Activated T-cell treated with anti-CD3 and anti-CD28 coated beads, Interleukin-2, amount 50 U/mL, for 24 hours (primary cell): Measurements from ENCODE around the gene ZNF549.

Source experiments
- DNase-seq: peaks from one replicate; pipeline ENCODE4 v3.0.0-alpha.2; 2020
- H3K27ac Mint-ChIP-seq: 2 replicates; pipeline ENCODE4 v1.8.0; 2020; ENCODE audit warnings: mild to moderate bottlenecking, mixed read lengths
- H3K27me3 Mint-ChIP-seq: 2 replicates; pipeline ENCODE4 v1.8.0; 2020; ENCODE audit warnings: mixed read lengths
- H3K36me3 Mint-ChIP-seq: 2 replicates; pipeline ENCODE4 v1.8.0; 2020; ENCODE audit warnings: low read depth, mixed read lengths
- H3K4me1 Mint-ChIP-seq: 2 replicates; pipeline ENCODE4 v1.8.0; 2020; ENCODE audit warnings: low read depth, mixed read lengths
- H3K4me3 Mint-ChIP-seq: 2 replicates; pipeline ENCODE4 v1.8.0; 2020; ENCODE audit warnings: mild to moderate bottlenecking, moderate library complexity, mixed read lengths
- H3K9me3 Mint-ChIP-seq: 2 replicates; pipeline ENCODE4 v1.8.0; 2020; ENCODE audit warnings: mixed read lengths

Gene ZNF549

DNA sequence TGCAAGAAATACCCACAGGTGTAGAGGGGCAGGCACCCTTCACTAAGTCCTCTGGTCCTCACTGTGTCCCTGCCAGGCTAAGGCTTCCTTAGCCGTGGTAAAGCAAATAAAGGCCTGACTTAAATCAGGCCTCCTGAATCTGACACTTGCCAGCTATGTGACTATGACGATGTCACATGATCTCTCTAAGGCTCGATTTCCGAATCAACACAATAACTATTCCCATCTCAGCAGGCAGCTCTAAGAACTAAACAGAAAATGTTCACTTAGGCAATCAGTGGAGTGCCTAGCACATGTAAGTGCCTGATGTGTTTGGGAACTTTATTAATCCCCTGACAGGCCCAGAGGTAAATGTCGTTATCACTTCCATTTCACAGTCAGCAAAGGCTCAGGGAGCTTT is 30.5 kb downstream of the ZNF549 start:
- H3K9me3 Mint-ChIP-seq = peaks cover 66% of the 10 kb centered on the region
- peaks cover 5% of the 10 kb centered on the region for H3K27me3 Mint-ChIP-seq
- no peak overlapping the region for H3K27ac Mint-ChIP-seq
- H3K4me3 Mint-ChIP-seq = peak overlapping the region; percentile 97
- peaks cover 92% of the 10 kb centered on the region for H3K36me3 Mint-ChIP-seq
- H3K4me1 Mint-ChIP-seq = peaks cover 33% of the 10 kb centered on the region
- DNase-seq = no peak

DNA sequence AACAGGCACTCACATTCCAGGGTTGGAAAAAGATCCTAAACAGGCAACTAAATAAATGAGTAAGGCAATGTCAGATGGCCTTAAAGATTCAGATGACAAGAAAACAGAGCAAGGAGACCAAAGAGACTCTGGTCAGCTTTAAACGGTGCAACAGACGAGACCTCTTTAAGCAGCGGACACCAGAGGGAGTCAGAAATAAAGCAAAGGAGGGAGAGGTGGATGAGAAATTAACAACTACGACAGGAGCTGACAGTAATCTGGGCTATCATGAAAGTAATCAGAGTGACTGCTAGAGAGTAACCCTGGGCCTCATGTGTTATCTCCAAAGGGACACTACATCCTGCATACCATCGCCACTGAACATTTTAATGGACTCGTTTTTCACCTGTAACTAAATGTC is 31.4 kb downstream of the ZNF549 start:
- peaks cover 66% of the 10 kb centered on the region for H3K9me3 Mint-ChIP-seq
- H3K36me3 Mint-ChIP-seq = peaks cover 84% of the 10 kb centered on the region
- DNase-seq = no peak

DNA sequence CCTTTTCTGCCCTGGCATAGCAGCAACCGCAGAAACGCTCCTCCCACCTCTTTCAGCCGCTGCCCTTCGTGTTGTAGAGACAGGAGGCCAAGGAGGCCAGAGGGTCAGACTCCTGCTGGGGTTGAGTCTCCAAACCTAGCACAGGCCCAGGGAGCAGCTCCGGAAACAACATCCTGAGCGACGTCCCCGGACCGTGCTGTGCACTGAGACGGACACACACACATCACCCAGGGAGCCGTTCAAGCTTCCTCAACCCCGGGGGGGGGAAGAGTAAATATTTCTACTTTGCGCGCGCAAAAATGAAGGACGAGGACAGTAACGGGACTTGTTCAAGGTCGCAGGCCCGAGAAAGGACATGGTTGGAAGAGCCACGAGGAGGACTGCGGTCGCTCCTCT is 31.9 kb downstream of the ZNF549 start:
- Mint-ChIP-seq H3K27me3 (peaks cover 5% of the 10 kb centered on the region), H3K4me3 (peak overlapping the region; percentile 97), H3K9me3 (peaks cover 64% of the 10 kb centered on the region), H3K27ac (peak overlapping the region; percentile 93), H3K36me3 (peaks cover 82% of the 10 kb centered on the region), H3K4me1 (peaks cover 33% of the 10 kb centered on the region)
- DNase-seq = peak; percentile 47

More for the DNA sequence above, 31.4 kb downstream of the ZNF549 start:
- peak overlapping the region; percentile 97 for H3K4me3 Mint-ChIP-seq
- peaks cover 33% of the 10 kb centered on the region for H3K4me1 Mint-ChIP-seq
- peak overlapping the region; percentile 93 for H3K27ac Mint-ChIP-seq
- peaks cover 5% of the 10 kb centered on the region for H3K27me3 Mint-ChIP-seq

DNA sequence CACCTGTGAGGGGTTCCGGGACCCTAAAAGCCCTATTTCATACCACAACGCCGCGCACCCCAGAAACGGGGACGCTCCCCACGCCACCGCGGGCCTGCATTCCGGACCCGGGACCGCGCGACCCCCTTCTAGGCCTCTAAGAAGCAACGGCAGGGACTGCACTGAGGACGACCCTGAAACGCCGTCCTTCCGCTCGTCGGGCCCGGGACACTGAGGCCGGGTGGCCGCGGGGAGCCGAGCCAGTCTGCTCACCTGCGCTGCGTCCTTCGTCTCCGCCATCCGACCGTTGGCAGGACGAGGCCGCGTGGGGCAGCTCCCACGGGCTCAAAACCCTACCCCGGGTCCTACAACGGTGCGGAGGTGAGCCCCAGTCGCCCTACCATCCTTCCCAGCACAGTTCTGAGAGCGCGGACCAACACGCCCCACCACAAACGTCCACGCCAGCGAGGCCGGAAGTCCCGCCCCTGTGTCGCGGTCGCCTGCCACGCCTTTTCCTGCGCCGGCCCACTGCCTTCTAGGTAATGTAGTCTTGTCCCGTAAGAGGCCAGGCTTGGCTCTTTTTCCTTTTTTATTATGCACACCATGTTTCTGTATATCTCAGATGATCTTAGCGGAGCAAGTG is 32.4 kb downstream of the ZNF549 start, which contains the start of gene ZNF550:
TSS of gene ZNF550 (minus strand) at position 460 of the 622 bp plus-strand sequence. CDS start at position 279, 181 bp downstream.
- peaks cover 77% of the 10 kb centered on the region for H3K36me3 Mint-ChIP-seq
- DNase-seq = peak; percentile 92

DNA sequence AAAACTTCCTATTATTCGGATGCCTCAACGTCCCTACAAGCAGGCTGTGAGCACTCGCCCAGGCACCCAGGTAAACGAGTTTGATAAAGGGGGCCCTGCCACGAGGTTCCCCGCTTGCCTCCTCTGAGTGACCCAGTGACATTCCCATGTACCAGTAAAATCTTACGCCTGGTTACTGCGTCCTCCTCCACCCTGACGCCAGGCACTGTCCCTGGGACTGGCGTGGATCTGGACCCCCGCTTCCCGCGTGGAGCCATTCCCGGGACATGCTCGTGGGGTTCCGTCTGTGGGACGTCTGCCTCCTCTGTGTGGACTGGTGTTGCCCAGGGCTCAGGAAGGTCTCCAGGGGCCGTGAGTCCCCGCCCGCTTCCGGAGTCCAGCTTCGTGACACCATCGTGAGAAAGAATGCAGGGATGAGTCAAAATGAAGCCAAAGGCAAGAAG is 32.9 kb downstream of the ZNF549 start:
- peaks cover 76% of the 10 kb centered on the region for H3K36me3 Mint-ChIP-seq
- H3K9me3 Mint-ChIP-seq = peaks cover 60% of the 10 kb centered on the region
- peak overlapping the region; percentile 93 for H3K27ac Mint-ChIP-seq
- DNase-seq = no peak
- H3K27me3 Mint-ChIP-seq = peaks cover 5% of the 10 kb centered on the region
- peaks cover 33% of the 10 kb centered on the region for H3K4me1 Mint-ChIP-seq
- peak overlapping the region; percentile 97 for H3K4me3 Mint-ChIP-seq

More for the DNA sequence above, 32.4 kb downstream of the ZNF549 start, which contains the start of gene ZNF550:
- Mint-ChIP-seq H3K4me1 (peaks cover 33% of the 10 kb centered on the region), H3K27me3 (peaks cover 5% of the 10 kb centered on the region), H3K27ac (peak within 1 kb of the TSS; percentile 93), H3K9me3 (peaks cover 61% of the 10 kb centered on the region), H3K4me3 (peak within 1 kb of the TSS; percentile 97)

DNA sequence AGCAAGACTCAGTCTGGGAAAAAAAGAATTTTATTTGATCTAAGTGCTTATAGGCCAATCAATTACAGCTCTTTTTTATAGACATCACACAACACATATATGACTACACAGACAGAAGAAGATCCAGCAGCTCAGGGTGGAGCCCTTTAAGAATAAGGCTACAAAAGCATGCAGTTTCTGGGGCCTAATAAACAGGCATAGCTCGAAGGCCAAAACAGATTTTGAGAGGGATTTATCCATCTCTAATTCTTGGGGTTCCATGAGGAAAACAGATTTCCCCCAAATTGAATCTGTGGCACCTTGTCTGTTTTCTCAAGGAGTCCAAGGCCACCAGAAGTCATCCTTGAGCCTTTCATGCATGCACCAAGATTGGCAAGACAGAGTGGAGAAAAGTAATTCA is 36.4 kb downstream of the ZNF549 start:
- Mint-ChIP-seq H3K27ac (no peak overlapping the region), H3K36me3 (peaks cover 67% of the 10 kb centered on the region), H3K4me1 (peaks cover 19% of the 10 kb centered on the region), H3K4me3 (no peak overlapping the region), H3K27me3 (peaks cover 5% of the 10 kb centered on the region), H3K9me3 (peaks cover 69% of the 10 kb centered on the region)
- DNase-seq = no peak

DNA sequence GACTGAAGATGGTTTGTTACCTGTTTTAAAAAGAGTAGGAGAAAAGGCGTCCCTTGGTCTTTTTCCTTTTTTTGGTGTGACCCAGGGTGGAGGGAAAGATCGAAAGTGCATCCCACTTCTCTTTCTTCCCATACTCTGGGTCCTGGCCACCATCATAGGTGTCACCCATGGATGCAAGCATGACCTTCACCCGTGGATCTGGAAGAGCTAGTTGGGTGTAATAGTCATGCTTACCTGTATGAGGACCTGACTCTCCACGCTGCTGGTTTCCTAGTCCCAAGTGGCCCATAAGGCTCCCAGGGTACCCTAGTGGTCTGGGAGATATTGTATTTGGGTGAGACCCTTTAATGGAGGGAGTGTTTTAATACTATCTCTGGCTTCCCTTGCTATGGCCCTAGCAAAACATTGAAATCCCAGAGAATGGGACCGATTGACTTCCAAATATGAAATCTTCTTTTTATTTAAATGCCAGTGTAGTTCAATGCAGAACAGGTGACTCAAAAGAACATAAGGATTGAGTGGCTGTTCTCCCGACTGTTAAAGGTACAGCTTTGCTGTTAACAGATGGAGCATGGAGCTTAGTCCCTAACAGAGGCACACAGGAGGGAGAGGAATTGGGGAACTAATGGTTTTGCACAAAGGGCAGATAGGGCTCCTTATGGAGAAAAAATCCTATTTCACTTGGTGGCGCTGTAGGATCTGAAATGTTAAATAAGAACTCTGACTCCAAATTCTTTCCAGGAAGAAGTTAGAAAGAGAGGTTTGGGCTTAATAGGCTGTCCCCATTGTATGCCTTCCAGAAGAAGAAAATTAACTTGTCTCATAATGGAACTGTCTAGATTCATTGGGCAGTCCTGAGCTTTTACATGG is 39.5 kb downstream of the ZNF549 start:
- H3K4me3 Mint-ChIP-seq = no peak overlapping the region
- H3K36me3 Mint-ChIP-seq = peaks cover 59% of the 10 kb centered on the region
- H3K4me1 Mint-ChIP-seq = no peaks in the 10 kb centered on the region
- peaks cover 5% of the 10 kb centered on the region for H3K27me3 Mint-ChIP-seq
- DNase-seq = no peak
- peaks cover 75% of the 10 kb centered on the region for H3K9me3 Mint-ChIP-seq
- no peak overlapping the region for H3K27ac Mint-ChIP-seq

DNA sequence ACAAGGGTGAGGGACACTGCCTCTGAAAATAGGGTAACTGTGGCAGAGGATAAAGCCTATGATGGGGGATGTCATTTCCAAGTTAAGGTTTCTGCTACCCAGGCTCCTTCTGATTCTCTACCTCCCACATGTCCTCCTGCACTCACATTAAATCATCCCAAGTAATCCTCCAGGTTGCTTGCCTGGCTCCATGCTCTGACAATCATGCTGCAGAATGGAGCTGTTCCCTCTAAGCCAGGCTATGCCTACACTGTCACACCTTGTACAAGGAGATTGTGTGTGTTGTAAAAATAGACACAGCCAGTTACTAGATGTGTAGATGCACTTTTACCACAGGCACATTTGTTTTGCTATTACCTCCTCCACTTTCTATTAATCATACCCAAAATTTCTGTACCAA is 43.6 kb downstream of the ZNF549 start:
- peaks cover 82% of the 10 kb centered on the region for H3K36me3 Mint-ChIP-seq
- H3K4me3 Mint-ChIP-seq = no peak overlapping the region
- DNase-seq = no peak
- no peak overlapping the region for H3K27ac Mint-ChIP-seq
- H3K9me3 Mint-ChIP-seq = peaks cover 85% of the 10 kb centered on the region
- H3K4me1 Mint-ChIP-seq = no peaks in the 10 kb centered on the region
- H3K27me3 Mint-ChIP-seq = no peaks in the 10 kb centered on the region

DNA sequence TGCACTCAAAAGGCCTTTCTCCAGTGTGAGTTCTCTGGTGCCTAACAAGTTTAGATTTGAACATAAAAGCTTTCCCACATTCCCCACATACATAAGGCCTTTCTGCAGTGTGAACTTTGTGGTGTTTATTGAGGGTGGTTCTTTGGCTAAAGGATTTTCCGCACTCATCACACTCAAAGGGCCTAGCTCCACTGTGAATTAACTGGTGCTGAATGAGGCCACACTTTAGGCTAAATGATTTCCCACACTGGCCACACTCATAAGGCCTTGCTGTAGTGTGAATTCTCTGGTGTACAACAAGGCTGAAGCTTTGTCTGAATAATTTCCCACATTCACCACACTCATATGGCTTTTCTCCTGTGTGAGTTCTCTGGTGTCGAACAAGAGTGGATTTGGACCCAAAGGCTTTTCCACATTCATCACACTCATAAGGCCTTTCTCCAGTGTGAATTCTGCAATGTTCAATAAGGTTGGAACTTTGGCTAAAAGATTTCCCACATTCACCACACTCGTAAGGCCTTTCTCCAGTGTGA is 45.3 kb downstream of the ZNF549 start:
- Mint-ChIP-seq H3K27ac (no peak overlapping the region), H3K27me3 (no peaks in the 10 kb centered on the region), H3K4me1 (peaks cover 9% of the 10 kb centered on the region), H3K36me3 (peaks cover 84% of the 10 kb centered on the region), H3K9me3 (peaks cover 84% of the 10 kb centered on the region), H3K4me3 (no peak overlapping the region)
- no peak for DNase-seq

DNA sequence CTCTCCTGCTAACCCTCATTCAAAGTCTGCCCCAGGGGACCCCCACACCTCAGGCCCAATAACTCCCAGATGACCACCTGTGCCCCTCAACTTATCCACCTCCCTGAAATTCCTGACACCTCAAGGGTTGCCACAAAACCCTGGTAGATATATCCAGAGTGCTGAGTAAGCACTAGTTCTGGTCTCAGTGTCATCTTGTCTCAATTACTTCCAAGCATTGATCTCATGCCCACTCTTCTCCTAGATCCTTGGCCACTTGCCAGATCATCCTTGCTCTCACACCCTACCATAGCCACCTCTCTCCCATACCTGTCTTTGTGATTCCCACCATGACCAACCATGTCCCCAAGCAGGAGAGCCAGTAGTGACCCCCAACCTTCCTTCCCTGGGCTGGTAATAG is 49.5 kb downstream of the ZNF549 start:
- Mint-ChIP-seq H3K27ac (no peak overlapping the region), H3K36me3 (peaks cover 82% of the 10 kb centered on the region), H3K4me1 (peaks cover 23% of the 10 kb centered on the region), H3K27me3 (no peaks in the 10 kb centered on the region), H3K4me3 (no peak overlapping the region), H3K9me3 (peaks cover 75% of the 10 kb centered on the region)
- no peak for DNase-seq

DNA sequence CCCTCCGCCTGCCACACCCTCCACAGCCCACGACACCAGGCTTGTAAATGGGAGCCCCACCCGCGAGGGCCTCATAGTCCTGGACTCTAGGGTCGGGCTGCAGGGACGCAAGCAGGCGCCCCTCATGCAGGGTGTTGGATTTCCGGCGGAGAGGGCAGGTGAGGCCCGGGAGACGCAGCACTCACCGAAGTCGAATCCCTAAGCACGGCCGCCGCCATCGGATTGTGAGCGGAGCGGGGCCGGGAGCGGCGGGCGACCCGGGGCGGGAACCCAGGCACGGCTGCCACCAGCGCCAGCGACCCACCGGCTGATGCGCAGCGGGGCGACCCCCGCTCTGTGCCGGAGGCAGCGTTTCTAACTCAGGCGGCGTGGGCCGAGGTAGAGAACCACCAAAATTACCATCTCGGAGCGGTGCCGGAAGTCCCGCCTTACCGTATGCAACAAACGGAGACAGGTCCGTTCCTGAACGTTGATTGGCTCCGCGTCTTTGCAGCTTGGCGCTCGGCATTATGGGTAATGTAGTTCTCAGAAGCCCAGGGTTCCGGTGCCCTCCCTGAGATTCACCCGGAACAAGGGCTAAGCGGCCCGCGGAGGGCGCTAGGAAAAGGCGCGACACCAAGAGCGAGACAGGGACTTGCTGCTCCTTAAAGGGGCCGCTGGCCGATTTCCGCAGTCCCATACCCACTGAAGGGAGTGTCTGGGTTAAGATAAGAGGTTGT is 51.5 kb downstream of the ZNF549 start, which contains the start of gene ZNF416:
TSS of gene ZNF416 (minus strand) at position 425 of the 719 bp plus-strand sequence. CDS start at position 218, 207 bp downstream.
- peak; percentile 92 for DNase-seq
- peaks cover 77% of the 10 kb centered on the region for H3K36me3 Mint-ChIP-seq
- peaks cover 27% of the 10 kb centered on the region for H3K4me1 Mint-ChIP-seq
- peak within 1 kb of the TSS; percentile 57 for H3K27ac Mint-ChIP-seq
- peak within 1 kb of the TSS; percentile 80 for H3K4me3 Mint-ChIP-seq
- peaks cover 67% of the 10 kb centered on the region for H3K9me3 Mint-ChIP-seq
- H3K27me3 Mint-ChIP-seq = no peaks in the 10 kb centered on the region

DNA sequence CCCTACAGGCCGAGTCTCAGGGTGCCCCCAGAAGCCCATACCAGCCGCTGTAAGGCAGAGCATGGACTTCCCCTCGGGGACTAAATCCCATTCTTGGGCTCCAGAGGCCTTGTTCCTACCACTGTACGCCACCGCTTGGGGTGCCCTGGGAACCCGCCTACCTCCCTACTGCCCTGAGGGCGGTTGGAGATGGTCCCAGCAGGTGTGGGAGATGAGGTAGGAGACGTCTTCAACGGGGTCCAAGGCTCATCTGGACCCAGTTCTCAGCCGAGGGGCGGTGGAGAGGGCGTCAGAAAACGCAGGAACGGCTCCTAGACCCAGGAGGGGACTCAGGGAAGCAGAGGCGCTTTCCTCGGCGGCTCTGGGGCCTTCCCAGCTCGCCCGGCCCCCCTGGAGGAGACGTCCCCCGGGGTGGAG is 56.0 kb downstream of the ZNF549 start:
- no peaks in the 10 kb centered on the region for H3K27me3 Mint-ChIP-seq
- no peak overlapping the region for H3K27ac Mint-ChIP-seq
- peaks cover 27% of the 10 kb centered on the region for H3K4me1 Mint-ChIP-seq
- peaks cover 64% of the 10 kb centered on the region for H3K9me3 Mint-ChIP-seq
- no peak for DNase-seq
- H3K4me3 Mint-ChIP-seq = no peak overlapping the region
- H3K36me3 Mint-ChIP-seq = peaks cover 75% of the 10 kb centered on the region

DNA sequence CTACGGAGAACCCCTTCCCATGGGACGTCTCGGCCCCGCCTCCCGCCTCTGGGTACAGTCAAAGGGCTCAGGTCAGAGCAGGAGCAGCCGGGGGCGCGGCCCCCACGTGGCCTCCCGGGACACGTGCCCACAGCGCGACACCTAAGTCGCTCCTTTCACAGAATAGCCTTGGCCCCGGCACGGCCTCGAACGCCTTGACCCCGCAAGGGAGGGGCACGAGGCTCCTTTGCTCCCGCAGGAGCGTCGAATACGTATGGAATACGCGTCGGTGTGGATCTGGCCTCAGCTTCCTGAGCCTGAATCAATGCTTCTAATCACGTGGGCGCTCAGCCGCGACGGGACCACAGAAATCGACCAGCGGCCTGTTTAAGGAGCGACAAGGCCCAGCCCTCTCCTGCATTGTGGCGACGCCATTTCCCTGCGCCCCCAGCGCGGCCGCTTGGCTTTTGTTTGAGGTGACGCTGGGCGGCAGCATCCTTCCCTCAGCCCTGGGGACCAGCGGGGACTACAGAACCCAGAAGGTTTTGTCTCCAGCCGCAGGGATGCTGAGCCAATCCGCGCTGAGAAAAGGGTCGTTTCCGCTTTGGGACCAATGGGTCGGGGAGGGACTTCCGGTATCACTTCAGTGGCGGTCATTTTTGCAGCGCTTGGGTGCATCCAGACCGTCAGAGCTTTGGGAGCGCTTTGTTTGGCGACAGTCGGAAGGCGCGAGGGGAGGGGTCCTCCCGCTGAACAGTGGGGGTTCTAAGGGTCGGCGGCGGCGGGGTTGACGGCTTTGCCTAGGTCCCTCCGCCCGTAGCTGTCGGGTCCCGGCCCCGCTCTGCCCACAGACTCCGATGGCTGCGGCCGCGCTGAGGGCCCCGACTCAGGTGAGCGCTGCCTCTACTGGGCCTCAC is 56.6 kb downstream of the ZNF549 start, which contains the start of gene ZIK1:
TSS of gene ZIK1 (plus strand) at position 625 of the 896 bp plus-strand sequence. CDS start at position 837, 212 bp downstream.
- Mint-ChIP-seq H3K9me3 (peaks cover 67% of the 10 kb centered on the region), H3K27ac (peak within 1 kb of the TSS; percentile 87), H3K36me3 (peaks cover 76% of the 10 kb centered on the region), H3K27me3 (no peaks in the 10 kb centered on the region), H3K4me1 (peaks cover 26% of the 10 kb centered on the region), H3K4me3 (peak within 1 kb of the TSS; percentile 86)
- peak; percentile 84 for DNase-seq
